Measurements from ENCODE around the gene RBM10.

RBM10 gene

GRCh38 chrX:47187106-47187677, 42.2 kb downstream of the RBM10 start:
- TF ChIP-seq CTCF (IDR thresholded peaks at IDR 0.05; ENCODE audit: insufficient read depth, low read depth, low read length, missing control alignments) = no peak
- no peak for DNase-seq (ENCODE audit: low read depth)
- no peak overlapping the region for H3K4me3 ChIP-seq (ENCODE audit: low read length)

- no peak for TF ChIP-seq CTCF (IDR thresholded peaks at IDR 0.05; ENCODE audit: insufficient read depth, low read depth, low read length, missing control alignments)
- no peak overlapping the region for H3K4me3 ChIP-seq (ENCODE audit: low read length)
- DNase-seq (ENCODE audit: low read depth) = no peak
Observed at GRCh38 chrX:47189906-47190305, 44.9 kb downstream of the RBM10 start.

- TF ChIP-seq CTCF (IDR thresholded peaks at IDR 0.05; ENCODE audit: insufficient read depth, low read depth, low read length, missing control alignments) = no peak
- DNase-seq (ENCODE audit: low read depth) = peak; percentile 91
- H3K4me3 ChIP-seq (ENCODE audit: low read length) = peak overlapping the region; percentile 66
Observed at GRCh38 chrX:47190445-47191269, 45.6 kb downstream of the RBM10 start.

DNA sequence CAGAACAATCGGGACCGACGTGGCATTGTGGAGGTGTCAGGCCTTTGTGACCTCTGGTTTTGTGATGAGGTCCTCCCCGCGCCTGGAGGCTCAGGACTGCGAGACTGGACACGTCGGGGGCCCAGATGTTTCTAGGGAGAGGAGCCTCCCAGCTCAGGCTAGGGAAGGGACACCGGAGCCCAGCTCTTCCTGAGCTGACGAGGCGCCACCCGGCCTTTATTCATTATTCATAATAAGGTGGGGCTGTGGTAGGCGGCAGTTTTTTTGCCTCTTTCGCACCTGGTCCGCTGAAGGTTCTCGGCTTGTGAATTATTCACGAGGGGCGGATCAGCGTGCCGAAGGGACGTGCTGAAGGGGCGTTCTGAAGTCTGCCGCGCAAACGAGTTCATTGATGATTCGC, 46.3 kb downstream of the RBM10 start:
- no peak for TF ChIP-seq CTCF (IDR thresholded peaks at IDR 0.05; ENCODE audit: insufficient read depth, low read depth, low read length, missing control alignments)
- peak; percentile 78 for DNase-seq (ENCODE audit: low read depth)
- H3K4me3 ChIP-seq (ENCODE audit: low read length) = peak overlapping the region; percentile 66

GRCh38 chrX:47191806-47192401, 46.9 kb downstream of the RBM10 start:
- peak overlapping the region; percentile 66 for H3K4me3 ChIP-seq (ENCODE audit: low read length)
- no peak for TF ChIP-seq CTCF (IDR thresholded peaks at IDR 0.05; ENCODE audit: insufficient read depth, low read depth, low read length, missing control alignments)
- no peak for DNase-seq (ENCODE audit: low read depth)

- peak; percentile 56 for TF ChIP-seq CTCF (IDR thresholded peaks at IDR 0.05; ENCODE audit: insufficient read depth, low read depth, low read length, missing control alignments)
- H3K4me3 ChIP-seq (ENCODE audit: low read length) = peak within 1 kb of the TSS; percentile 74
- peak; percentile 93 for DNase-seq (ENCODE audit: low read depth)
Observed at GRCh38 chrX:47193475-47194193, 48.6 kb downstream of the RBM10 start, which contains the start of gene UBA1. TSS of gene UBA1 (plus strand) at chrX:47193829. CDS start at chrX:47198803, 4,974 bp downstream.
